NCI-H774 (cell line): Measurements from ENCODE around the gene IFNA2.
"Not testable (repeated sequence)": the region's sequence is repeated elsewhere in the genome, so short reads cannot be mapped to it uniquely, and the experiment has no call there.

Experiments used
- DNase-seq: peaks from one replicate; lab custom pipeline; 2025; lab: John Stamatoyannopoulos, UW

The IFNA2 gene

DNA sequence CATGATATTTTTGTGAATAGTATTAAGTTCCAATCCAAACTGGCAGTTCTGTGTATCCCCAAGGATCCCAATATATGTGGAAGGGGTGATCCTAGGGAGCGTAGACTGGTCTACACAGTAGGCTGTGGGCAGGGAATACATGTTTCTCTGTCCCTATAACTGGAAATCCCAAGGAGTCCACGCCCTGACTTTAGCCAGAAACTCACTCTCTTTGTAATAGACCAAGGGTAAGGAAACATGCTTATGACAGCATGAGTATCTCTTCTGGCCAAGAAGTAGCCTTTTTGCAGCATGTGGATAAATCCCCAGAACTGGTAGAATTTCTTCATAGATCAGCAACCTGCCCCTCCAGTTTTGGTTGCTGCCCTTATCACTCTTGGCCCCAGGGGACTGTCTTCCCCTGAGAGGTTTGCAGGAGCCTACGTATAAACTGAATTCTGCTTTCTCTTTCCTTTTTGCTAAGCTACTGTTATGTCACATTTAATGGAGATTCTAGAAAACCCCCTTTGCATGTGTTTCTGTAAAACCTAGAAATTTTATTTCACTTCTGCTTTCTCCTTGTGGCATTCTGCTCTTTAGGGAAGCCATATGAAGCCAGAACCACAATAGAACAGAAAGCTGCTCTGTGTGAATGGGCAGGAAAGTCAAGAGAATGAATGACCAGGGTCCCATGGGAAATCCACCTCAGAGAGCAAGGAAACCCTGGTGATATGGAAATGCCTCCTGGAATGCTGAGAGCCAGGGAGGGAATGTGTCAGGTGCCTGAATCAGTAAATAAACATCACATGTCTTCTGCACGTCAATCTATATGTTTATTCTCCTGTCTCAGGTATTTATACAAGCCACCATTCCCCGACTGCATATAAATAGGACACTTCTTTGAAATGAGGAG lies 3.5 kb downstream of the IFNA2 start:
- no peak for DNase-seq

DNA sequence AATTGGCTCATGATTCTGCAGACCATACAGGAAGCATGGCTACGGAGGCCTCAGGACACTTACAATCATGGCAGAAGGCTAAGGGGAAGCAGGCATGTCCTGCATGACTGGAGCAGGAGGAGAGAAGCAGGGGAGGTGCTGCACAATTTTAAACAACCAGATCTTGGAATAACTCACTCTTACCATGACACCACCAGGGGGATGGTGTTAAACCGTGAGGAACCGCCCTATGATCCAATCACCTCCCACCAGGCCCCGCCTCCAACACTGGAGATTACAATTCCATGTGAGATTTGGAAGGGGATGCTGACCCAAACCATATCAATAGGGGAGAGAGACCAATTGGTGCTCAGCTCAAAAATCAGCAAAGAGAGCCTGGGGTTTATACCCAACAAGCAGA lies 13.7 kb downstream of the IFNA2 start:
- DNase-seq = not testable (repeated sequence)

- no peak for DNase-seq
Observed at GRCh38 chr9:21367957-21368356, 17.2 kb downstream of the IFNA2 start, which contains the start of gene IFNA13. IFNA13 (minus strand) TSS chr9:21368057; CDS start chr9:21368010, 47 bp downstream.

- not testable (repeated sequence) for DNase-seq
Observed at GRCh38 chr9:21367169-21367568, 18.0 kb downstream of the IFNA2 start.

GRCh38 chr9:21362287-21362686 lies 22.9 kb downstream of the IFNA2 start:
- DNase-seq = no peak

DNA sequence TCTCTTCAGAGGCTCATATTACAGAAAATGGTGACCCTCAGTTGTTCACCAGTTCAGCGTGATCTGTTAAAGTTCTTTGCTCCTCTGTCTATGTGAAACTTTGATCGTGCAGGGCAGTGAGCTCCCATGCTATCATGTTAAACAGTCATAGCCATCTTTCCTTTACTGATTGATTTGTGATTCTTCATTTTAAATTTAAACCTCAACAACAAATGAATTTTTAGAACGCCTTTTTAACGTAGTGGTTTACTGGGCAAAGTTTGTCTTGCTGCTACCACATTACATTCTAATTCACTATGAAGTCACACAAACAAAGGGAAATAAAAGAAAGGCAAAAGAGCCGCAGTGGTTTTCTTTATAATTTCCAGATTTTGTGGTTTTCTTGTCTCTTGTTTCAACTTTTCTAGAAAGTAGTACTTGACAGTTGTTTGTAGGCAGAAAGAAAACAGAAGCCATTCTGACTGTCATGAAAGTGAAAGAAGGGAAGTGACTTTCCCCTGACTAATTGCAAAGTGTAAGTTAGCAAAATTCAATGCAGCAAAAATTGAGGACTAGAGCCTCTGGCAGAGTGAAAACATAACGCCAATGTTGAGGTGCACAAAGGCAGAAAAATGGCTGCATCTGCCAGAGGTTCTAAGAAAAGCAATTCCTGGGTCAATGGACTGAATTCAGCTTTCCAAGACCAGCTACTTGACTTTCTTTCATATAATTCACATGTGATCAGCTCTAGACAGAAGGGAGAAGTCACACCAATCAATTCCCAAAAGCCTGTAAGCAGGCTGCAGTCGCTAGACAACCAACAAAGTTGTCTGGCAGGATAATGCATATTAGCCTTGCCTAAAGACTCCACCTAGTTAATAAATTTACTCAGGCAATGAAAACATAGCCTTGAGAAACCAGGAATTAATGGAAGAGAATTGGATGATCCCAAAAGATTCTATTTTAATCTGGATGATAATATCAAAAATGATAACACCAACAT lies 27.4 kb downstream of the IFNA2 start:
- DNase-seq = no peak

DNA sequence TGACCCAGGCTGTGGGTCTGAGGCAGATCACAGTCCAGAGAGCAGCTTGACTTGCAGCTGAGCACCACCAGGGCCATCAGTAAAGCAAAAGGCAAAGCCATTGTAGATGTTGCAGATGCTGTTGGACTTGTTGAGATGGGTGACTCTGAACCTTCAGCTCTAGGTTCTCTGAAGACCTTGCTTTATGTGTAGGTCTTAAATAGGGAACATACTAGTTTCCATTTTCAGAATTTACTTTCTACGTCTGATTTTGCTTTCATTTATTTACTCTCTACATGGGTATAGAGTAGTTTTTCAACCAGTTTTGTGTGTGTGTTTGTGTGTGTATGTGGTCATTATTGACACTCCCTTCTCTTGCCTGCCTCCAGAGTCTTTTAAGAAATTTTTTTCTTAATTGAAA lies 34.4 kb downstream of the IFNA2 start, which contains the start of gene IFNA6:
Gene IFNA6 (minus strand): TSS at position 101 of the 400 bp plus-strand sequence. CDS start 0 bp downstream, at position 101.
- DNase-seq = no peak

DNA sequence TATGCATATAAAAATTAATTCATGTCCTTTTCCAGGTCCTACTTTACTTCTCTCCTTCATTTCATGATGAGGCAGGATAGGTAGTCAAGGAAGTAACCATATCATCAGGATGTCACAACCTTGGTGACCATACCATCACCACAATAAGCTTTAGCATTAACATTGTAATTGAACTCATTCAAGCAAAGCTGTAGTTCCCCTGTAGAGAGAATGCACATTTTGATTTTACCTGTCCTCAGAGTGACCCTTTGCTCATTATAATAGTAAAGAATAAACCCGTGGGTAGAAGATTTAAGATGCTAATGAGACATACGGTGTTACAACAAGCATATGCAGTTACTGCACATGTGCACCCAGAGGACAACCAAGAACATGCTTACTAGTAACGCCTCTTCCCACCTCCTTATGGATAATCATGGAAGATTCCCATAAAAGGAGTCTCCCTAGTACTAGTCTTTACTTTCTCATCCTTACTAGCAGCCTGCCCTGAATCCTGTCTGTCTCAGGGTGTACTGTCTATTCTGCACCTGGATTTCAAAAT lies 36.7 kb downstream of the IFNA2 start:
- no peak for DNase-seq

DNA sequence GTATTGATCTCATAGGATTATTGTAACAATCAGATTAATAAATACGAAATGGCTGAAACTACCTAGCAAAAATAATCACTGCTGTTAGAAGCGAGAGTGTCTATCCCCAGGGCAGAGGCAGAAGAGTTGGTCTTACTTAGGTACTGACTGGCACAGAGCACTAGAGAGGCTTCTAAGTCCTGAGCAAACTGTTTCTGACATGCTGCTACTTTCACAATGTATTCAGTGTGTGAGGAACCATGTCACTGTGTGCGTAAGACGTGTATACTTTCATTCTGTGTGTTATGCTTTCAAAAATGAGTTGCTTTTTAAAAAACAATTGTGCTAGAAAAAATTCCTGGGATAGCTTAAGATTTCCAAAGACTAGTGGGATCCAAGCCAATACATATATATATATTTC lies 44.5 kb downstream of the IFNA2 start:
- no peak for DNase-seq

GRCh38 chr9:21336457-21336856 lies 48.7 kb downstream of the IFNA2 start:
- DNase-seq = no peak

GRCh38 chr9:21334701-21335632 lies 50.2 kb downstream of the IFNA2 start, which contains the start of gene KLHL9:
KLHL9 (minus strand) TSS chr9:21335404; CDS start chr9:21334859, 545 bp downstream.
- peak; percentile 92 for DNase-seq
